ENCODE results near the gene ANKRD10.
"Not testable (repeated sequence)": the region's sequence is repeated elsewhere in the genome, so short reads cannot be mapped to it uniquely, and the experiment has no call there.

Gene ANKRD10

DNA sequence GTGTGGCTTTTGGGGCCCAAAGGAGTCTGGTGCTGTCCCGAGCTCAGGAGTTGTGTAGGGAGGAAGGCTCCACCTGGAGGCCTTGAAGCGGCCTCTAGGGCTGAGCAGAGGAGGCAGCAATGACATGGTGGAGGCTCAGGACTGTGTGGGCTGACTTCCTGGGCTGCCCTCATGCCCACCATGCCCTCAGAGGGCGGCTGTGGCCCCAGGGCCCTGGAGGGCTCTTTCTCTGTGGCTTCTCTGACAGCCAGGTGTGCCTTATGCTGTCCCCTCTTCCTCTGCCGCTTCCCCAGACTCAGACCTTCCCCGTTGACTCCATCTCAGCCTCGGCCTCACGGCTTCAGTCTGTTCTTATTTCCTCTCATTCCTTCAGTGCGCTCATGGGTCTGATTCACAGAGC, 35.5 kb upstream of the ANKRD10 start:
- TF ChIP-seq, protein P1, sequence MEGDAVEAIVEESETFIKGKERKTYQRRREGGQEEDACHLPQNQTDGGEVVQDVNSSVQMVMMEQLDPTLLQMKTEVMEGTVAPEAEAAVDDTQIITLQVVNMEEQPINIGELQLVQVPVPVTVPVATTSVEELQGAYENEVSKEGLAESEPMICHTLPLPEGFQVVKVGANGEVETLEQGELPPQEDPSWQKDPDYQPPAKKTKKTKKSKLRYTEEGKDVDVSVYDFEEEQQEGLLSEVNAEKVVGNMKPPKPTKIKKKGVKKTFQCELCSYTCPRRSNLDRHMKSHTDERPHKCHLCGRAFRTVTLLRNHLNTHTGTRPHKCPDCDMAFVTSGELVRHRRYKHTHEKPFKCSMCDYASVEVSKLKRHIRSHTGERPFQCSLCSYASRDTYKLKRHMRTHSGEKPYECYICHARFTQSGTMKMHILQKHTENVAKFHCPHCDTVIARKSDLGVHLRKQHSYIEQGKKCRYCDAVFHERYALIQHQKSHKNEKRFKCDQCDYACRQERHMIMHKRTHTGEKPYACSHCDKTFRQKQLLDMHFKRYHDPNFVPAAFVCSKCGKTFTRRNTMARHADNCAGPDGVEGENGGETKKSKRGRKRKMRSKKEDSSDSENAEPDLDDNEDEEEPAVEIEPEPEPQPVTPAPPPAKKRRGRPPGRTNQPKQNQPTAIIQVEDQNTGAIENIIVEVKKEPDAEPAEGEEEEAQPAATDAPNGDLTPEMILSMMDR (IDR thresholded peaks at IDR 0.05; ENCODE audit: control extremely low read depth, extremely low read depth, low read depth, missing control alignments): no peak
- POLR2A ChIA-PET: no interaction called here
- CTCF ChIA-PET: no interaction called here
- DNase-seq (ENCODE audit: extremely low spot score): peak; percentile 10

DNA sequence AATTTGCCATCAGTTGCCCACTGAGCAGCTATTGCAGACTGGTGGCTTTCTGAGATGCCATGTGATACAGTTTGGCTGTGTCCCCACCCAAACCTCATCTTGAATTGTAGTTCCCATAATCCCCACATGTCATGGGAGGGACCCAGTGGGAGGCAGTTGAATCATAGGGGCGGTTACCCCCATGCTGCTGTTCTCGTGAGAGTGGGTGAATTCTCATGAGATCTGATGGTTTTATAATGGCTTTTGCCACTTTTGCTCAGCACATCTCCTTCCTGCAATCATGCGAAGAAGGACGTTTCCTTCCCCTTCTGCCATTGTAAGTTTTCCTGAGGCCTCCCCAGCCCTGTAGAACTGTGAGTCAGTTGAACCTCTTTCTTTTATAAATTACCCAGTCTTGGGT, 34.8 kb upstream of the ANKRD10 start:
- TF ChIP-seq, protein P1 (IDR thresholded peaks at IDR 0.05; ENCODE audit: control extremely low read depth, extremely low read depth, low read depth, missing control alignments): no peak
- CTCF ChIA-PET: interaction anchor here (1.3 kb wide), 1 partner anchor 34 kb away, joined by 3 read pairs; the partner anchor contains the start of gene ANKRD10
- DNase-seq (ENCODE audit: extremely low spot score): no peak
- POLR2A ChIA-PET: no interaction called here

DNA sequence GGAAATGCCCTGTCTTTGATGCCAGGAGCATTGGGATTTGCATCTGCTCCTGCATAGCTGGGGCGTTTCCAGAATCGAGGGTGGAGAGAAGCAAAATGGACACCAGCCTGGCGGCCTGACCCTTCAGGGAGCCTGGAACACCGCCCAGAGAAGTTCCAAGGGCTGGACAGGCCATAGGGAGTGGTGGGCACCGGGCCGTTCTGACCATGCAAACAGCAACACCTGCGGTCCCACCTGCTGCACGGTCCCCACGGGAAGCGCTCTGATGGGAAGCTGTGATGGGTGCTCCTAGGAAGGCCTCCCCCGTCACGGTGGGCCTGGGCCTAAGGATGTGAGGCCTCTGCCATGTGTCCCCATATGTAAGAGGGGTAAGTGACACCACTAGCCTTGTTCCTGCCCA, 34.2 kb upstream of the ANKRD10 start:
- CTCF ChIA-PET: interaction anchor here (1.3 to 1.5 kb wide), 2 partner anchors 11 to 34 kb away, joined by 3 read pairs; partner anchors contain the start of gene ANKRD10
- POLR2A ChIA-PET: no interaction called here
- TF ChIP-seq, protein P1 (IDR thresholded peaks at IDR 0.05; ENCODE audit: control extremely low read depth, extremely low read depth, low read depth, missing control alignments): no peak
- DNase-seq (ENCODE audit: extremely low spot score): peak; percentile 9

DNA sequence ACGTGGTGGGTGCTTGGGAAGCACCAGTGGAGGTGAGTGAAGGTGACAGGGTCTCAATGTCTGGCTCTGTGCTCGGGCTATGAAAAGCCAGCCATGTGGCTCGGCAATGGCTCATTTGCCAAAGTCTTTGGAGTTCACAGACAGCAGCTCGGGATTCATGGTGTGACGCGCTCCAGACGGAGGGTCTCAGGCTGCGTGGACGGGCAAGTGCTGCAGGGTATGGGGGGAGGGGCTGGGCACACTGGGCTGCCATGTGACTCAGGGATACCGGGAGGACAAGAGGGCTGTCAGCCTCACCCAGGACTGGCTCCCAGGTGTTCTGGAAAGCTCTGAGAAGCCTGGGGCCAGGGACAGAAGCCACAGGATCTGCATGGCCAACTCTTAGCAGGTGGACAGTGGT, 32.5 kb upstream of the ANKRD10 start:
- POLR2A ChIA-PET; DNase-seq (ENCODE audit: extremely low spot score): not testable (repeated sequence)
- CTCF ChIA-PET: interaction anchor here (1.0 to 1.1 kb wide), 2 partner anchors 32 to 482 kb away, joined by 3 to 4 read pairs; no protein-coding TSS in a partner anchor

DNA sequence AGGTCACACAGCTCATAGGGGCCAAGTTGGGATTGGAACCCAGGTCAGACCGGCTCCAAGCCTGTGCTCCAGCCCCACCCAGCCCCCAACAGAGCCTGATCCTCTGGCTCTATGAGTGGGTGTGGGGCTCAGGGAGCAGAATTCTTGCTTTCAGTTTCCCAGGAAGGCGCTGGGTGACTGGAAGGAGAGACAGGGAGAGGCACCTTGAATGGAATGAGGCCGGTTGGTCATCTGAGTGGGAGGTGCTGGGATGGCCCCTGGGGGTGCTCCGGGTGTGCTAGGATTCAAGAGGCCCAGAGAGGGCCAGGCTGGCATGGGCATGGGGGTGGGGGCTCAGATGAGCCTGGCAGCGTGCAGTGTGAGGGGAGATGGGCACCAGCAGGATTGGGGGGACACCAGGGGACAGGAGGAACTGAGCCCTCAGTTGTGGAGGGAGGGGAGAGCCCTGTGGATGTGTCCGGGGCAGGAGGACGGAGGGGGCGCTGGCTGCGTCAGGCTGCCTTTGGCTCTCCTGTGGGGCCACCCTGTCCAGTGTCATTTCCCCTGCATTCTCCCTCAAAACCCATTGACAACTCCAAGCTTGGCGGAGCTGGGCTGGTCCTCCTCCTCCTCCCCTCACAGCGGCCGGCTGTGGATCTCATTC, 31.2 kb upstream of the ANKRD10 start:
- CTCF ChIA-PET: interaction anchor here (1.5 kb wide), 1 partner anchor 31 kb away, joined by 8 read pairs; the partner anchor contains the start of gene ANKRD10
- no peak for DNase-seq (ENCODE audit: extremely low spot score)
- POLR2A ChIA-PET: no interaction called here
- TF ChIP-seq, protein P1 (IDR thresholded peaks at IDR 0.05; ENCODE audit: control extremely low read depth, extremely low read depth, low read depth, missing control alignments): no peak

DNA sequence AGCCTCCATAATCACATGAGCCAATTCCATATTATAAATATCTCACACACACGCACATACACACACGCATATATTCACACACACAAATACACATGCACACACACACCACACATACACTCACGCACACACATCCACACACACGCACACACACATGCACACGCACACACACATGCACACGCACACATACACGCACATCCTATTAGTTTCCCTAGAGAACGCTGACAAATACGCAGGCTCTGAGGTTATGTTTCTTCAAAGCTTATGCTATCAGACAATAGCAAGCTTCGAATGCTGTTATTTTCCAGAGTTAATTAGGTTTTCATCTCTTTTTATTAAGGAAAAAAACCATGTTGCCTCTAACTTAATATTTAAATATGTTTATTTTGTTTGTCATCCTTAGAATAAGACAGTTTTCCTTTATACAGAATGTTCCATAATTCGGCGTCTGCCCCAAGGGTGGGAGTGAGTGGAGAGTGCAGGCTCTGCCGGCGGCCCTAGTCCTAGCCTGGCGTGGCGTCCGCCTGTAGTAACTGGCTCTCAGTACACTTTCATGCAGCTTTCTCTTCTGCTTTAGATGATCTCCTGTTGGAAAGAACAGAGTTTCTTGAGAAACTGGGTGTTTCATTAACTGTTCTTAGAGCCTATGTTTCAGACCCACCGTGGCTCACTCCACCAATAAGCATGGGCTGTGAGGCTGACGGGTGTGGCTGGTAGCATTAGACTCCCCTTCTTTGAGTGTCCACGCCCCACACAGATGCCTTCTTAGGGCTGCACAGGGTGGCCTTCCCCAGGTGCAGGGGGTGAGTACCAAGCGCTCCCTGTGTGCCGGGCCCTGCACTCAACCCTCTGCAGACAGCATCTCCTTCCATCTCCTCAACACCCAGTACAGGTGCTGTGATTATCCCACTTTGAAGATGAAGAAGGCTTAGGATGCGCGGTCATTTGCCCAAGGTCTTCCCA, 30.4 kb upstream of the ANKRD10 start:
- TF ChIP-seq, protein P1 (IDR thresholded peaks at IDR 0.05; ENCODE audit: control extremely low read depth, extremely low read depth, low read depth, missing control alignments): no peak
- ChIA-PET POLR2A (no interaction called here), CTCF (interaction anchor here (0.9 to 1.9 kb wide), 7 partner anchors 9 to 108 kb away, joined by 3 to 11 read pairs (median 5); partner anchors contain the start of gene ANKRD10)
- no peak for DNase-seq (ENCODE audit: extremely low spot score)

All from GM10248 (cell line).